Stimulated activated CD4-positive, alpha-beta T cell treated with anti-CD3 and anti-CD28 coated beads, Interleukin-1b, Interleukin-23, amount 100 ng/mL, for 24 hours (primary cell): ENCODE measurements around the gene ZNF200.
"Not testable (repeated sequence)": the region's sequence is repeated elsewhere in the genome, so short reads cannot be mapped to it uniquely, and the experiment has no call there.

ENCODE experiments used
- DNase-seq, 4 experiments: peaks; one replicate each; pipeline ENCODE4 v3.0.0-alpha.2; 2020; ENCODE audit warnings: low read depth in 4 of 4, low spot score in 1 of 4

The ZNF200 gene

DNA sequence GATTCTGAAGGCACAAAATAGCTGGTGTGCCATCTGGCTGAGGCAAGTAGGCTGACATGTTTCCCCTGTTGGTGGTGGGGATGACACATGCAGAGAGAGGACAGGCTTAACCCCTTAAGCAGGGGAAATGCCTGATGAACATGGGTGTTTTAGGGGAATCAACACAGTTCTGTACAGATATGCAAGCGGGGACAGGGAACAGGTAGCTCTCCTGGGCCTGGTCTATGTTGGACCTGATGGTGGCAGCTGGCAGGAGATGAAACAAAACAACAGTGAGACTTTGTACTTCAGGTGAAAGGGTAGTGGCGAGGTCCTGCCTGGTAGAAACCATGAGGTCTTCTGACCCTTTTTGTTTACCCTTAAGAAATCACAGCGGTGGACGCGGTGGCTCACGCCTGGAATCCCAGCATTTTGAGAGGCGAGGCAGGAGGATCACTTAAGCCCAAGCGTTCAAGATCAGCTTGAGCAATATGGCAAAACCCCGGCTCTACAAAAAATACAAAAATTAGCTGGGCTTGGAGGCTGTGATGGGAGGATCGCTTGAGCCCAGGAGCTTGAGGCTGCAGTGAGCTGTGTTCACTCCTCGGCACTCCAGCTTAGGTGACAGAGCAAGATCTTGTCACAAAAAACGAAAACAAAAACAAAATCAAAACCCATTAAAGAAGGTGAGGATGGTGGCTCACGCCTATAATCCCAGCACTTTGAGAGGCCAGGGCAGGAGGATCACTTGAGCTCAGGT, 36.5 kb downstream of the ZNF200 start:
- no peak for DNase-seq

DNA sequence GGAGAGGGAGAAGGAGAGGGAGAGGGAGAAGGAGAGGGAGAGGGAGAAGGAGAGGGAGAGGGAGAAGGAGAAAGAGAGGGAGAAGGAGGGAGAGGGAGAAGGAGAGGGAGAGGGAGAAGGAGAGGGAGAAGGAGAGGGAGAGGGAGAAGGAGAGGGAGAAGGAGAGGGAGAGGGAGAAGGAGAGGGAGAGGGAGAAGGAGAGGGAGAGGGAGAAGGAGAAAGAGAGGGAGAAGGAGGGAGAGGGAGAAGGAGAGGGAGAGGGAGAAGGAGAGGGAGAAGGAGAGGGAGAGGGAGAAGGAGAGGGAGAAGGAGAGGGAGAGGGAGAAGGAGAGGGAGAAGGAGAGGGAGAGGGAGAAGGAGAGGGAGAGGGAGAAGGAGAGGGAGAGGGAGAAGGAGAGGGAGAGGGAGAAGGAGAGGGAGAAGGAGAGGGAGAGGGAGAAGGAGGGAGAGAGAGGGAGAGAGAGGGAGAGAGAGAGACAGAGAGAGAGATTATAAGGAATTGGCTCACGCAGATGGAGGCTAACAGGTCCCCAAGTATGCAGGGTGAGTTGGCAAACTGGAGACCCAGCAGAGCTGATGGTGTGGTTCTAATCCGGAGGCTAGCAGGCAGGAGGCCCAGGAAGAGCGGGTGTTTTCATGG, 37.1 kb downstream of the ZNF200 start:
- not testable (repeated sequence) for DNase-seq

DNA sequence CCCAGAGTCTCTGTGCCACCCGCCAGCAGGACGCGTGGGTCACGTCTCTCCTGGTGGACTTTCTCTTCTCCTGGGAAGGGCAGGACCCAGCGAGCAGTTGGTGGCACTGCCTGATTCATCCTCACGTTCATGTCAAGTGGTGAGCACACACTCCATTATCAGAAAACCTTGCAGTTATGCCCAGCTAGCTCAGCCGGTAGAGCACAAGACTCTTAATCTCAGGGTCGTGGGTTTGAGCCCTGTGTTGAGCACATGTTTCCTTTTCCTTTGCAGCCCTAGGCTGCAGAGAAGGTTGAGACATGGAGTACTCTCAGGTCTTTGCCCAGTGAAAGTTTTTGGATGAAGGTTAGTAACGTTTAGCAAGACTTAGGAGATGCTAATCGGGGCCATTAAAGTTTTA, 39.0 kb downstream of the ZNF200 start:
- DNase-seq, result no peak

DNA sequence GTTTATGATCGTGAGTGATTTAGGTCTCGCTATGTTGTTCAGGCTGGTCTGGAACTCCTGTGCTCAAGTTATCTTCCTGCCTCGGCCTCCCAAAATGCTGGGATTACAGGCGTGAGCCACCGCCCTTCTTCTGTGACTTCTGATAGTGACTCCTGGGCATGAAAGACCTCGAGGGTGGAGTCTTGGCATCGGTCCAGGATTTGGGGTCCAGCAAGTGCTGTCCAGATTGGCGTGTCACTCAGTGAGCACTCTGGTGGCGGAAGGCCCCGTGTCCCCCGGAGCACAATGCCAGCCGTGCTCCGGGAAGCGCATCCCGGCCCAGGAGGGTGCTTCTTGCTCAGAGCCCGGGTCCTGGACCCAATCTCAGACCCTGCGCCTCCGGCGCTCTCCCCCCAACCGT, 40.2 kb downstream of the ZNF200 start:
- DNase-seq, result no peak

DNA sequence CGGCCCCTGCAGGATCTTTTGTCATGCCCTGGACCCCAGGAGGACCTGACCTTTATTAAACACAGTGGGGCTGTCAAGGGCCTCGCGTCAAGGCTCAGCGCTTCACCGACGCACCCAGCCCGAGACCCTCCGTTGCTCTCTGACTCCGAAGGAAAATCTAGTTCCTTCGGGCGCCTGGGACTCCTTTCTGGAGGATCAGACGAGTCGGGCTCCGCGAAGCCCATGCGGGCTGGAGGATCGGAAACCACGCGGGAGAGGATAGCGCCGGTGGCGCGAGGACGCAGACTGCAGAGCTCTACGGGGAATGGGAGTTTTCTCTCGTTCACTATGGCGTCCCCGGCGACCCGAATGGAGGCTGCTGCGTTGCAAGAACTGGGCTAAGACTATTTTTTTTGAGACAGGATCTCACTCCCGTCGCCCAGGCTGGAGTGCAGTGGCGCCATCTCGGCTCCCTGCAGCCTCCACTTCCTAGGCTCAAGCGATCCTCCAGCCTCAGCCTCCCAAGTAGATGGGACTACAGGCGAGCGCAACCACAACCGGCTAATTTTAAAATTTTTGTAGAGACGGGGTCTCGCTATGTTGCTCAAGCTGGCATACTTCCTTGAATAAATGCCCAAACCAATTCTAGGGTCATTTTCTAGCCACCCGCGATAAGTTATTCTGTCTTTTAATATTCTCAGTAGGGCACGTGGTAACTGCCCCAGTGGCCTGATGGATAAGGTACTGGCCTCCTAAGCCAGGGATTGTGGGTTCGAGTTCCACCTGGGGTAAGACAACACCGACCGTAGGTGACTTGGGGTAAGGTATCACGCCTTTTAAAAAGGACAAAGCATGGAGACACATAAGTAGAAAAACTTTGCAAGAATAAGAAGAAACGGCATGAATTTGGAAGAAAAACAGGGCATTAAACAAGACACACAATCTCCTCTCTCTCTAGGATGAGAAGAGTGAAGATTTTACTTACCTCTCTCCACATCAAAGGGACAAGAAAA, 41.4 kb downstream of the ZNF200 start:
- no peak for DNase-seq

DNA sequence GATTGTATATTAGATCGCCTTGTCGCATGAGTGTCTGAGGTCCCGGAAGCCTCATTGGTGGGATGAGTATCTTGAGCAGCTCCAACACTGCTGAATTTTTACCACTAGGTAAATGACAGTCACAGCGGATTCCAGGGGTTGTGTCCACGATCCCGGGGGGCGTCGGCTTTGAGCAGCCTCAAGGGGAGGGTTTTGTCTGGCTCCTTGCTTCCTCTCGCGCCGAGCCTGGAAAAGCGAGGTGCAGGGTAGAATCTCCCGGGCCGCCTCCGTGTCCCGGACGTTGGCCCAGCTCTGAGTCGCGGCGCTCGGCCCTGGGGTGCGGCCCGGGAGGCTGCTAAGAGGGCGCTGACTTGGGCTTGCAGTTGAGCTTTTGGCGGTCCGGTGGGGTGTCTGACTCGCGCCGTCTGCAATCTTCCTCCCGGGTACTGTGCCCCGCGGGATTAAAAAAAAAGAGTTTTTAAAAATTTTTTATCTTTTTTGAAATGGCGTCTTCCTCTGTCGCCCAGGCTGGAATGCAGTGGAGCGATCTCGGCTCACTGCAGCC, 42.4 kb downstream of the ZNF200 start:
- no peak for DNase-seq

DNA sequence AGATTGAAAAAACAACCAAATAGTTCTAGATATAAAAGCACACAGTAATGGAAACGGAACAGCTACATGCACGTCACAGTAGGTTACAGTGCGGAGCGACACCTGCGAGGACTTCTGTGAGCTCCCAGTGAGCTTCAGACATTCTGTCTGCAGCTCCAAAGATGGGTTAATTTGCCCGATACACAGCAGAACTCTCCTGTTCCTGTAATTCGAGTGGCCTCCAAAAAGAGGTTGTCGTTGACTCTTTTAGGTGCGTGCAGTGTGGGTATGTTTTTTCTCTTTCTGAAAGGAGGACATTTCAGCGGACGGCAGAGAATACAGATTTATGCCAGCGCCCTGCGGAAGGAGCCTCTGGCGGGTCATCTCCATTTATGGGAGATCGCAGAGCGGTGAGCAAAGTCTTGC, 44.0 kb downstream of the ZNF200 start:
- DNase-seq, result no peak

DNA sequence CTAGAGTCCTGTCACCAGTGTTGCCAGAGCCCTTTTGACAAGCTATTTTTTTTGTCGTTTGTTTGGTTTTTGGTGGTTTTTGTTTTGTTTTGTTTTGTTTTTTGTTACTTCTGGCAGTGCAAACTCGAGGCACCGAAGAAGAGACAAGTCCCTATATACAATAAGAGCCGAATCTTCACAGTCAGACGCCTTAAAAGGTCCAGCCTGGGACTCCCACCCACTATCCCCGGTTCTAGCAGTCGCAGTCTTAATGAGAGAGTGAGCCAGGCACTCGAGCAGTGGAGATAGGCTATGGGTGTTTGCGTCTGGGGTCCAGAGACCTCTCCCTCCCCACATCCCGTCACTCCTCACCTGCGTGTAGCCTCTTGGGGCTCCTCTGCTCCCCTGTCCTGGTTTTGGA, 45.1 kb downstream of the ZNF200 start:
- no peak for DNase-seq

DNA sequence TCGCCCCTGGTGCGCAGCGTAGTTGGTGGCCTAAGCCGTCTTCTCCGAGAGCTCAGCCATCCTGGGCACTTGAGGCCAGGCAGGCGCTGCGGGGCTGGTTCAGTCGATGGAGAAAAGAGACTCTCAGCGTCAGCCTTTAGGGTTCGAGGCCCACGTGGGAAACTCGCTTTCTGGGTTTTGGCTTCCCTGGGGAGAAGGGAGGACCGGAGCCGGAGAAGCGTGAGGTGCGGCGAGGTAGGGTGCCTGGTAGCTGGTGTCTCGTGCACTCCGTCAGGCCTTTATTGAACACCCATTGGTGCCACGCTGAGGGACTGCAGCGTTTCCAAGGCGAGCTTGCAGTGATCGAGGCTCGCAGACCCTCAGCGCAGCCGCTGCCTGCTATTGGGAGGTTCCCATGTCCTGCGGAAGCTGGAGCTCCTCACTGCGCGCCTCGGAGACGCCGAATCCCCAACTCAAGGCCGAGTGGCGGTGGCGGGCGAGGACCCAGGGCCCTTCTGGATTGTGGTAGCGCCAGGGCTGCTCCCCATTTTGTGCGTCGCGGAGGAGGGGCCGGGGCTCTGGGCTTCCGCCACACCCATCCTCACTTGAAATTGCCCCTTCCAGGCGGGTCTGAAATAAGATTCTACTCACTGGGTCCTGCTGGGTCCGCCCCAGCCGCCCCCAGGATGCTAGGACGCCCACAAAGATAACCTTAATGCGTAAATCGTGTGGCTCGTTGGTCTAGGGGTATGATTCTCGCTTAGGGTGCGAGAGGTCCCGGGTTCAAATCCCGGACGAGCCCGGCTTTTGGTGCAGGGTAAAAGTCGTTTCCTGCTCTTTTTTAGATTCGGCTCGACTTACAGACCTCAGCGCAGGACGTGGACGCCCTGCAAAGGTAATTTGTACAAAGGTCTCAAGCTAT, 45.8 kb downstream of the ZNF200 start:
- peak in 2 of 4 experiments; percentile 51 to 64 for DNase-seq

DNA sequence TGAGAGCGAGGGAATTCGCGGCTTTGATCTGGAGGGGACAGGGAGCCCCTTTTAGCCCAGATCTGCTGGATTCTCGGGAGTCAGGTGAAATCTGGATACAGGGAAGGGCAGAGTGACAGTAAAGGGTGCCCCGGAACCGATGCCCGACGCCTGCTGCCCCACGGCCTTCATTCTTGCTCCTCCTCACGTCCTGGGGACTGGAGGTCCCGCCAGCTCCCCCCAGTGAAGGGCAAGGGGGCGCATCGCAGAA, 46.4 kb downstream of the ZNF200 start:
- DNase-seq, result no peak

DNA sequence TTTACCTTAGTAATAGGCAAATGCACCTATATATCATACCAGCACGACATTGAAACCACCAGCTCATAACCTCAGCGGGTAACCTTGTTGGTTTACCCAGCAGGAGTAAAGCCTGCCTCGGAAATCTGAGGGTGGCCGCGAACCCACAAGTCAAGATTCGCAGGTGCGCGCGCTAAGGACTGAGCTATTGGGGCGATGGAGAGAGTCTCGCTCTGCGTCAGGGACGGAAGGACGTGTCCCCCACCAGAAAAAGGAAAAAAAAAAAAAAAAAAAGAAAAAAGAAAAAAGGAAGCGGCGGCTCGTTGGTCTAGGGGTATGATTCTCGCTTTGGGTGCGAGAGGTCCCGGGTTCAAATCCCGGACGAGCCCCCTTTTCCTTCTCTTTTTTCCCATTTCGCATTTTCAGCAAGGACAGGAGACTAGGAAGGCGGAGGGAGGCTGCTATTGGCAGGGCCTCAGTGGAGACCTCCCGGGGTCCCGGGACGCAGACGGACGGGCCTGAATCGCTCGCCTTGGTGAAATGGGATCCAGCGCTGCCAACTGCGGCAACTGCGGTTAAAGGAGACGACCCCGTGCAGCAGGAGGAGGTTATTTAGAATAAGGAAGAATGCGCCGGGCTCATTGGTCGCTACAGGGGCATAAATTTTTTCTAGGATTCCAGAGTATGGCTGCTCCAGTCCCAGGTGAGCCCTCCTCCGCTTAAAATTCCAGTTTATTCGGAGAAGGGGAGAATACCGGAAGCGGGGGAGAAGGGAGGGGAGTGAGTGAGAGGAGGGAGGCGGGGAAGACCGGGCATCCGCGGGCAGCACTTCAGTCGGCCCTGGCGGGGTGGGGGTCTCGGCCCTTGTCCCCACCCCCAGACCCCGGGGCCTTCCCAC, 46.9 kb downstream of the ZNF200 start, which contains the start of gene OR1F1:
OR1F1 (plus strand) TSS at position 407 of the 877 bp plus-strand sequence.
- peak in 2 of 4 experiments; percentile 70 for DNase-seq

DNA sequence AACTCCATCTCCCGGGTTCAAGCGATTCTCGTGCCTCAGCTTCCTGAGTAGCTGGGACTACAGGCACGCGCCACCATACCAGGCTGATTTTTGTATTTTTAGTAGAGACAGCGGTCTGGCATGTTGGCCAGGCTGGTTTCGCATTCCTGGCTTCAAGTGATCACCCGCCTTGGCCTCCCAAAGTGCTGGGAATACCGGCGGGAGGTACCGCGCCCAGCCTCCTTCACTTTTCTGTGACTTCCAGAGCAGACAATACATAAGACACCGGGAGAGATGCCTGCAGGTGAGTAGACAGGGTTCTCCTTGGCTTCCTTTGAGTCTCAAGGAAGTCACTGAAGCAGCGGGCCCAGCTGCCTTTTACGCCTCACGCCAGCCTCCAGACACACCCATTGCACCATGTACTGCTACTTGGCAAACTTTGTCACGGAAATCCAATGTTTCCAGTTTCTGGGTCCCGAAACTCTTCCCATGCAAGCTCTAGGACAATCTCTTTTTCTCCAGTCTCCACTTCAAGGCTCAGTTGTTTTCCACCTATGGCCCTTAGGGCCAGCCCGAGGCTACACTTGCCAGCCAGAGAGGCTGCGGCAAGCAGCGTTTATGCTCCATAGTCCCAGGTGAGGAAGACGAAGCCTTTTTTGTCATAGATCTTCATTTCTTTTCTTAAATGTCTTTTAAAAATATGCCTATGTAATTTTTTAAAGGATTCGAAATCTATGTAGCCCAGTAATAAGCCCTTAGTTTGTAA, 47.8 kb downstream of the ZNF200 start:
- DNase-seq, result no peak

DNA sequence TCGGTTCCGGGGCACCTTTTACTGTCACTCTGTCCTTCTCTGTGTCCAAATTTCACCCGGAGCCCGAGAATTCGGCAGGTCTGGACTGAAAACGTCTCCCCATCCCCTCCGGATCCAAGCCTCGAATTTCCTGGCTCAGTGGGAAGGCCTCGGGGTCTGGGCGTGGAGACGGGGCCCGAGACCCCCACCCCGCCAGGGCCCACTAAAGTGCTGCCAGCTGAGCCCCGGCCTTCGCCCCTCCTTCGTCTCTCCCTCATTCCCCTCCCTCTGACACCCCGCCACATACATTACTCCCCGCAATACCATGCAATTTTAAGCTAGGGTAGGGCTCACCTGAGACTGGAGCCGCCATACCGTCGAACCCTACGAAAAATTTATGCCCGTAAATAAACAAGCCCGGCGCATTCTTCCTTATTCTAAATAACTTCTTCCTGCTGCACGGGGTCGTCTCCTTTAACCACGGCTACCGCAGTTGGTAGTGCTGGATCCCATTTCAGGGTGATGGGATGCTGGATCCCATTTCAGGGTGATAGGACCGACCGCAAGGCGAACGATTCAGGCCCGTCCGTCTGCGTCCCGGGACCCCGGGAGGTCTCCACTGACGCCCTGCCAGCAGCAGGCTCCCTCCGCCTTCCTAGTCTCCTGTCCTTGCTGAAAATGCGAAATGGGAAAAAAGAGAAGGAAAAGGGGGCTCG, 51.4 kb downstream of the ZNF200 start:
- no peak for DNase-seq

DNA sequence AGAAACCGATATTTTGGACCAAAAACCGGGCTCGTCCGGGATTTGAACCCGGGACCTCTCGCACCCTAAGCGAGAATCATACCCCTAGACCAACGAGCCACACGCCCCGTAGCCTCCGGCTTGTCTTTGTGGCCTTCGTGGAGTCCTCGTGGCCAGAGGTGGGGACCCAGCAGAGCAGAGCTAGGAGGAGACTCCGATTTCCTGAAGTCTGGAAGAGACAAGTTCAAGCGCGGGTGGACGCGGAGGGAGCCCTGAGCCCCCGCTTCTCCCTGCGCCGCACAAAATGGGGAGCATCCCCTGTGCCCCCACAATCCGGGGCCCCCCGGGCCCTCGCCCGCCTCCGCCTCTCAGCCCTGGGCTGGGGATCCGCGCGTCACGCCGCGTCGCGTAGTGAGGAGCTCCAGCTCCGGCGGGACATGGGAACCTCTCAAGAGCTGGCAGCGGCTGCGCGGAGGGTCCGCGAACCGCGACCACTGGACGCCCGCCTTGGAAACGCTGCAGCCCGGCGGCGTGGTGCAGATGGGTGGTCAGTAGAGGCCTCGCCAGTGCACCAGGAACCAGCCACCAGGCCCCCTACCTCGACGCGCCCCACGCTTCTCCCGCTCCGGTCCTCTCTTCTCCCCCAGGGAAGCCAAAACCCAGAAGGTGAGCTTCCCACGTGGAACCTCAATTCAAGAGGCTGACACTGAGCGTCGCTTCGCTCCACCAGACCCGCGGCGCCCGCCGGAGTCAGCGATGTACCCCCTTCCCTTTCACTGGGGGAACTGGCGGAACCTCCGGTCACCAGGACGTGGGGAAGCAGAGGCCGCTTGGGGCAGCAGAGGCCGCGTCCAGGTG, 52.1 kb downstream of the ZNF200 start:
- peak in 2 of 4 experiments; percentile 49 to 64 for DNase-seq

DNA sequence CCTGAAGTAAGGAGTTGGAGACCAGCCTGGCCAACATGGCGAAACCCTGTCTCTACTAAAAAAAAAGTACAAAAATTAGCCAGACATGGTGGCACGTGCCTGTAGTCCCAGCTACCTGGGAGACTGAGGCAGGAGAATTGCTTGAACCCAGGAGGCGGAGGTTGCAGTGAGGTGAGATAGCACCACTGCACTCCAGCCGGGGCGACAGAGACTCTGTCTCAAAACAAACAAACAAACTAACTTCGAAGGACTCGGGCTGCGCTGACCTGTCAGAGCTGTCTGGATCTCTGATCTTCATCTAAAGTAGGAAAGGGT, 52.7 kb downstream of the ZNF200 start:
- DNase-seq, result not testable (repeated sequence)

DNA sequence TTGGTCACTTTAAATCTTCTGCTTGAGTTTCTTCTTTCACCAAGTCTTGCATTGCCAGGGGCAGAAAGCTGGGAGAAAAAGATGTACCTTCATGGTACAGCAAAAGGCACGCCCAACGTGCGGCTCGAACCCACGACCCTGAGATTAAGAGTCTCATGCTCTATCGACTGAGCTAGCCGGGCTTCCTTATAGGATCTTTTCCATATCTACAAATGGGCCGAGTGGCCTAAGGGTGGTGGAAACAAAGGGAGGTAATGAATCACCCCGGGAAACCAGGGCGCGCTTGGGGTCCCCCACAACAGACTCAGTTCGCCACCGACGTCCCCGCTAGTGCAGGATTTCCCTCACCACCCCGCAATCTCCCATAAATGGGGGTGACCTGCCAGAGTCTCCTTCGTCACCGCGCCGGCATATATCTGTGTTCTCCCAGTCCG, 54.5 kb downstream of the ZNF200 start:
- no peak for DNase-seq

DNA sequence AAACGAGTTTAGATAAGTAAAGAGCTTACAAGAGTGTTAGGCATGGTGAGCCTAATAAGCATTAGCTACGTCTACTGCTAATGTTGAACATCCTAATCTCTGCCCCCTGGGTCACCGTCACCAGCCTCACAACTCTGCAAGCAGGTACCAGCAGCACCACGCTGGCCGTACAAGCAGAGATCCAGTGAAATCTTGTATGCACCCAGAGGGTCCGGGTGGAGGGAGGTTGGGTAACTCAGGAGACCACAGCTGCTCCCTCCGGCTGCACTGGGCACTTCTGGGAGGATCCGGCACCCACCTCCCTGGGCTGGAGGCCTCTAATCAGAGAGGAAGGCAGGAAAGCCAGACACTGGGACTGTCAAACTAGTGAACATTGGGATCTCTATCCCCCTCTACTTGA, 55.3 kb downstream of the ZNF200 start:
- DNase-seq, result no peak
